AG04449 (cell line): Measurements from ENCODE around the gene CHRDL2.

Source experiments
- CTCF ChIA-PET: fragments of 350-600 bp; formaldehyde crosslinking; extraction: SDS; loops from one replicate; lab custom pipeline; 2021; ENCODE audit warnings: antibody characterized with exemption; lab: Yijun Ruan, JAX
- POLR2A ChIA-PET: fragments of 400-600, 350-600 bp; formaldehyde crosslinking; extraction: SDS; loops from one replicate; lab custom pipeline; 2020; ENCODE audit warnings: antibody characterized with exemption, inconsistent platforms; lab: Yijun Ruan, JAX
- DNase-seq: peaks from one replicate; pipeline ENCODE4 v3.0.0-alpha.2; 2010; ENCODE audit warnings: low read depth, low spot score
- H3K4me3 ChIP-seq: 2 replicates; pipeline ENCODE4 v1.5.1; 2011; ENCODE audit warnings: low read depth, mild to moderate bottlenecking, control low read depth, low read length
- CTCF ChIP-seq: IDR thresholded peaks from one replicate; pipeline ENCODE4 v1.5.1; 2011; ENCODE audit warnings: mild to moderate bottlenecking, moderate library complexity, low read length, control low read depth, inconsistent platforms; ENCODE audit not compliant: insufficient read depth; ENCODE audit errors: missing control alignments

CHRDL2 gene

GRCh38 chr11:74676596-74676995 lies 54.6 kb downstream of the CHRDL2 start:
- ChIA-PET CTCF (interaction anchor here (0.7 to 8.6 kb wide), 4 partner anchors 9 to 63 kb away, joined by 3 to 70 read pairs (median 4); no protein-coding TSS in a partner anchor), POLR2A (no interaction called here)

DNA sequence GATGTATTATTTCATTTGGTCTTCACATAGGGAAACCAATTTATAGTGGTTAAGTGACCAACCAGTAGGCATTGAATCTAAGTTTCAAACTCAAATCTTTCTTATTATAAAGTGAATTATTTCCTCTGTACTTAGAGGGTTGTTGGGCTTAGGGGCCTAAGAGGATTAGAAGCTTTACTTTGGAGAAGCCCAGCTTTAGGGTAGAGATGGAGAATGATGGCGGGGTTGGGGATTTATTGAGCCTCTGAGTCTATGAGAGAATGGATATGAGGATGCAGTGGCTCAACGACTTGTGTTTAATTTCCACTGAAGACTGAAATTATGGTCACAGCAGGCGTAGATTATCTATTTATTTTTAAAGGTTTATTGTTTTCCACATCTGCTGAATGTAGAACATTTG lies 55.5 kb downstream of the CHRDL2 start:
- no peak for DNase-seq
- TF ChIP-seq CTCF: no peak
- ChIA-PET POLR2A (no interaction called here), CTCF (interaction anchor here (0.7 to 8.6 kb wide), 5 partner anchors 10 to 64 kb away, joined by 3 to 70 read pairs (median 6); no protein-coding TSS in a partner anchor)
- no peak overlapping the region for H3K4me3 ChIP-seq

More at GRCh38 chr11:74676596-74676995, 54.6 kb downstream of the CHRDL2 start:
- no peak for TF ChIP-seq CTCF
- DNase-seq: no peak
- no peak overlapping the region for H3K4me3 ChIP-seq

- no peak overlapping the region for H3K4me3 ChIP-seq
- CTCF ChIA-PET: interaction anchor here (1.1 to 8.6 kb wide), 6 partner anchors 9 to 567 kb away, joined by 3 to 70 read pairs (median 8); no protein-coding TSS in a partner anchor
- POLR2A ChIA-PET: interaction anchor here (1.4 to 1.6 kb wide), 2 partner anchors 9 to 13 kb away, joined by 4 to 6 read pairs; no protein-coding TSS in a partner anchor
- no peak for DNase-seq
- no peak for TF ChIP-seq CTCF
These were observed 57.4 kb downstream of the CHRDL2 start for GRCh38 chr11:74673693-74674360.

DNA sequence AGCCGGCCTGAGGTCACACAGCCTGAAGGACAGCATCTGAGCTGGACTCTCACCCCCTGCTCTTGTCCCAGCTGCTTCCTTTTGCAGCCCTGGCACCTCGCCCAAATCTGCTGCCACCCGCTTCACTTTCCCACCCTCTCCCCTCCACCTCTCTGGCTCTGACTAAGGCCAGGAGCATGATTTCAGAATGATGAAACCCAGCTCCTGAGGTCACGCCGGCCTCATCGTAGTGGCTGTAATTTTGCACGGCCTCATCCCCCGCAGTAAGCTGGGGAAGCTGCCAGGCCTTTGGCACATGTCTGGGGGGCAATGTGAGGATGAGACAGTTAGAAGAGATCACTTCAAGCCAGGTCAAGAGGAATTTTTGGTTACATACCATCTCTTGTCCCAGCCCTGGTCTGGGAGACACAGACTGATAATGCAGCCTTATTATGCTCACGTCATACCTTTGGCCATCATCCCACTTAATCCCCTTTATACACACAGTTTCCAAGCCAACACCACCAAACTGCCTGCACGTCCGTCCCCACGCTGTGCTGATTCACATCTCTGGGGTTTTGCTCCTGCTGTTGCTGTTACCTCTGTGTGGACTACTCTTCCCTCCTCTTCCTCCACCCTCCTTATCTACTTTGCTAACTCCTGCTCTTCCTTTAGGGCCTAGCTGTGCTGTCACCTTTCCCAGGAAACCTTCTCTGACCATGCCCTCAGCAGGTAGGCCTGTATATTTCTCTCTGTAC lies 58.1 kb downstream of the CHRDL2 start:
- DNase-seq: peak; percentile 99
- CTCF ChIA-PET: interaction anchor here (0.7 to 8.6 kb wide), 9 partner anchors 10 to 568 kb away, joined by 3 to 70 read pairs (median 4); no protein-coding TSS in a partner anchor
- no peak overlapping the region; the same call in 1 of the 2 replicates for H3K4me3 ChIP-seq
- no peak for TF ChIP-seq CTCF
- POLR2A ChIA-PET: interaction anchor here (1.4 to 1.6 kb wide), 2 partner anchors 9 to 14 kb away, joined by 4 to 6 read pairs; no protein-coding TSS in a partner anchor

- no peak overlapping the region for H3K4me3 ChIP-seq
- TF ChIP-seq CTCF: no peak
- POLR2A ChIA-PET: interaction anchor here (1.4 to 1.6 kb wide), 2 partner anchors 10 to 14 kb away, joined by 4 to 6 read pairs; no protein-coding TSS in a partner anchor
- no peak for DNase-seq
- CTCF ChIA-PET: interaction anchor here (0.7 to 8.6 kb wide), 8 partner anchors 11 to 569 kb away, joined by 3 to 70 read pairs (median 3); no protein-coding TSS in a partner anchor
These were observed 58.8 kb downstream of the CHRDL2 start for GRCh38 chr11:74672332-74672955.
